Keratinocyte (primary cell): ENCODE results near the gene PNMA8B.

Experiments
- EZH2 ChIP-seq: IDR thresholded peaks from one replicate; pipeline ENCODE4 v1.6.1; 2012; ENCODE audit warnings: inconsistent platforms, mild to moderate bottlenecking, low read length, moderate library complexity
- TF ChIP-seq, protein P1 (sequence below), 3 experiments: IDR thresholded peaks in 1 of 3; conservative IDR thresholded peaks in 1 of 3; optimal IDR thresholded peaks in 1 of 3; 2 replicates in 2 of 3; 3 replicates in 1 of 3; pipeline versions ENCODE3 to v1.5.1; 2011; ENCODE audit warnings: low read length in 3 of 3, mild to moderate bottlenecking in 3 of 3, moderate library complexity in 2 of 3, control low read depth in 1 of 3, inconsistent platforms in 1 of 3; ENCODE audit not compliant: insufficient read depth in 2 of 3; ENCODE audit errors: extremely low read depth in 1 of 3

DNA sequence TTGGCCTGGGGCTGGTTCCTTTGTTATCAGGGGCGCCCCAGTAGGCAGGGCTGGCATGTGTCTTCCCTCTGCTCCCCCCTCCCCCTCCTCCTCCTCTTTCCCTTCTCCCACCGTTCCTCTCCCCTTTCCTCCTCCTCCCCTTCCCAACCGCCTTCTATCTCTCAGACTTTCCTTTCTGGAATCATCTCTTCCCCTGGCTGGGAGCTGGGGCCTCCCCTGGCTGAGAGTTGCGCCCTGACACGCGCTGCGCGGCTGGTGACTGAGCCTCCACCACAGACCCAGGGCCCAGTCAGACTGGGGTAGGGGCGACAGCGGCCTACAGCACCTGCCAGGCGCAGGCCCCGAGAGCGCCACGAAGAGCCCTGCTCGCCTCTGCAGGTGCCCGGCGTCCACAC lies 2.8 kb downstream of the PNMA8B start:
- TF ChIP-seq, protein P1, sequence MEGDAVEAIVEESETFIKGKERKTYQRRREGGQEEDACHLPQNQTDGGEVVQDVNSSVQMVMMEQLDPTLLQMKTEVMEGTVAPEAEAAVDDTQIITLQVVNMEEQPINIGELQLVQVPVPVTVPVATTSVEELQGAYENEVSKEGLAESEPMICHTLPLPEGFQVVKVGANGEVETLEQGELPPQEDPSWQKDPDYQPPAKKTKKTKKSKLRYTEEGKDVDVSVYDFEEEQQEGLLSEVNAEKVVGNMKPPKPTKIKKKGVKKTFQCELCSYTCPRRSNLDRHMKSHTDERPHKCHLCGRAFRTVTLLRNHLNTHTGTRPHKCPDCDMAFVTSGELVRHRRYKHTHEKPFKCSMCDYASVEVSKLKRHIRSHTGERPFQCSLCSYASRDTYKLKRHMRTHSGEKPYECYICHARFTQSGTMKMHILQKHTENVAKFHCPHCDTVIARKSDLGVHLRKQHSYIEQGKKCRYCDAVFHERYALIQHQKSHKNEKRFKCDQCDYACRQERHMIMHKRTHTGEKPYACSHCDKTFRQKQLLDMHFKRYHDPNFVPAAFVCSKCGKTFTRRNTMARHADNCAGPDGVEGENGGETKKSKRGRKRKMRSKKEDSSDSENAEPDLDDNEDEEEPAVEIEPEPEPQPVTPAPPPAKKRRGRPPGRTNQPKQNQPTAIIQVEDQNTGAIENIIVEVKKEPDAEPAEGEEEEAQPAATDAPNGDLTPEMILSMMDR (optimal IDR thresholded peaks at IDR 0.05 in 1 of 3, IDR thresholded peaks at IDR 0.05 in 1 of 3, conservative IDR thresholded peaks at IDR 0.05 in 1 of 3; ENCODE audit: extremely low read depth in 1 of 3, insufficient read depth in 2 of 3, low read length in 3 of 3) = no peak
- no peak for TF ChIP-seq EZH2
